Activated naive CD4-positive, alpha-beta T cell treated with anti-CD3 and anti-CD28 coated beads, Interleukin-2, amount 50 U/mL, for 24 hours (primary cell): Measurements from ENCODE around the gene PTGES3.
"Not testable (repeated sequence)": the region's sequence is repeated elsewhere in the genome, so short reads cannot be mapped to it uniquely, and the experiment has no call there.

Experiments used
- H3K27ac Mint-ChIP-seq: one replicate; pipeline ENCODE4 v1.8.0; 2021; ENCODE audit warnings: mild to moderate bottlenecking, mixed read lengths
- H3K27me3 Mint-ChIP-seq: one replicate; pipeline ENCODE4 v1.8.0; 2021; ENCODE audit warnings: mixed read lengths
- H3K36me3 Mint-ChIP-seq: one replicate; pipeline ENCODE4 v1.8.0; 2021; ENCODE audit warnings: mixed read lengths
- H3K4me1 Mint-ChIP-seq: one replicate; pipeline ENCODE4 v1.8.0; 2021; ENCODE audit warnings: mixed read lengths
- H3K4me3 Mint-ChIP-seq: one replicate; pipeline ENCODE4 v1.8.0; 2021; ENCODE audit warnings: mild to moderate bottlenecking, mixed read lengths
- H3K9me3 Mint-ChIP-seq: one replicate; pipeline ENCODE4 v1.8.0; 2021; ENCODE audit warnings: mixed read lengths

The PTGES3 gene

DNA sequence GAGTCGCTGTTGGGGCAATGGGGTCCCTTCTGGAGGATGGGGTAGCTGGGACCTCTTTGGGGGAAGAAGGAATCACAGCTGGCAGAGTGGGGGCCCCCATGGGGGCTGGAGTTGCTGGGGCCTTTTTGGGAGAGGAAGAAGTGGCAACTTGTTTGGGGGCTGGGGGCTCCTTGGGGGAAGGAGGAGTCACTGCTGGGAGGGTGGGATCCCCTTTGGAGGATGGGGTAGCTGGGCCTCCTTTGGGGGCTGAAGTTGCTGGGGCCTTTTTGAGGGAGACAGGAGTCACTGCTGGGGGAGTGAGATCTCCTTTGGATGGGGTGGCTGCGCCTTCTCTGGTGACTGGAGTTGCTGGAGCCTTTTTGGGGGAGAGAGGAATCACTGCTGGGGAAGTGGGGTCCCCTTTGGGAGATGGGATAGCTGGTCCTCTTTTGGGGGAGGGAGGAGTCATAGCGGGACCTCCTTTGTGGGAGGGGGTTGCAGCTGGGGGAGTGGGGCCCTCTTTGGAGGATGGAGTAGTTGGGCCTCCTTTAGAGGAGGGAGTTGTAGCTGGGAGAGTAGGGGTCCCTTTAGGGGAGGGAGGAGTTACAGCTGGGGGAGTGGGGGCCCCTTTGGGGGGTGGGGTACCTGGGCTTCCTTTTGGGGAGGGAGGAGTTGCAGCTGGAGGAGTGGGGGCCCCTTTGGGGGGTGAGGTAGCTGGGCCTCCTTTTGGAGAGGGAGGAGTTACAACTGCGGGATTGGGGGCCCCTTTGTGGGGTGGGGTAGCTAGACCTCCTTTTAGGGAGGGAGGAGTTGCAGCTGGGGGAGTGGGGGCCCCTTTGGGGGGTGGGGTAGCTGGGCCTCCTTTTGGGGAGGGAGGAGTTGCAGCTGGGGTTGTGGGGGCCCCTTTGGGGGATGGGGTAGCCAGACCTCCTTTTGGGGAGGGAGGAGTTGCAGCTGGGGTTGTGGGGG, 29.1 kb upstream of the PTGES3 start:
- H3K27ac Mint-ChIP-seq = peak overlapping the region; percentile 82
- peaks cover 53% of the 10 kb centered on the region for H3K36me3 Mint-ChIP-seq

DNA sequence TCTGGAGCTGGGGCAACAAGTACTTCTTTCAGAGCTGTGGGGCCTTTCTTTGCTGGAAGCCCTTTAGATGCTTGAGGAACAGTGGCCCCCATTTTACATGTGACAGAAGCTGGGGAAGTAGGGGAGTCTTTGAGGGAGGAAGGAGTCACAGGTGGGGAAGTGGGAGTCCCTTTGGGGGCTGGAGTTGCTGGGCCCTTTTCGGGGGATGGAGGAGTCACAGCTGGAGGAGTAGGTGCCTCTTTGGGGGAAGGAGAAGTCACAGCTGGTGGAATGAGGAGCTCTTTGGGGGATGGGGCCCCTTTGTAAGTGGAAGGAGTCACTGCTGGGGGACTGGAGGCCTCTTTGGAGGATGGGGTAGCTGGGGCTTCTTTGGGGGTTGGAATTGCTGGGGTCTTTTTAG, 28.4 kb upstream of the PTGES3 start:
- peak overlapping the region; percentile 6 for H3K4me3 Mint-ChIP-seq
- H3K9me3 Mint-ChIP-seq = no peaks in the 10 kb centered on the region
- H3K4me1 Mint-ChIP-seq = peaks cover 55% of the 10 kb centered on the region

More for the DNA sequence above, 29.1 kb upstream of the PTGES3 start:
- Mint-ChIP-seq H3K4me1 (peaks cover 62% of the 10 kb centered on the region), H3K4me3 (peak overlapping the region; percentile 23), H3K27me3 (no peaks in the 10 kb centered on the region), H3K9me3 (no peaks in the 10 kb centered on the region)

DNA sequence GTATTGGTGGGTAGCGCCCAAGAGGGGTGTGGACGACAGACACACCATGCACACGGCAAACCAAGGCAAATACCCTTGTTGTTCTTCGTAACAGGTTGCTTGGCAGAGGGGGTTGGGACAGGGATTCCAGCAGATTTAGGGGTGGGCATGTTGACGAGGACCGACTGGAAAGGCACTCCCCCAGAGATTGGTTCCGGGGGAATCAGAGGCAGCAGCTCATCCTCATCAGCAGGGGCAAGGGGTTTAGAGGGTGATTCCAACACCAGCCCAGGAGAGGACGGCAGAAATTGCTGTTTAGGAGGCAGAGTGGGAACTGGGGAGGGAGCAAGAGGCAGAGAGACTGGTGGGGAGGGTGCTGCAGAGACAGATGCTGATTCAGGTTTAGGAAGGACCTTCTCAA, 27.7 kb upstream of the PTGES3 start:
- Mint-ChIP-seq H3K27ac (peak overlapping the region; percentile 36), H3K27me3 (no peaks in the 10 kb centered on the region), H3K9me3 (no peaks in the 10 kb centered on the region), H3K36me3 (peaks cover 46% of the 10 kb centered on the region), H3K4me3 (peak overlapping the region; percentile 5), H3K4me1 (peaks cover 48% of the 10 kb centered on the region)

More for the DNA sequence above, 28.4 kb upstream of the PTGES3 start:
- Mint-ChIP-seq H3K27ac (peak overlapping the region; percentile 66), H3K36me3 (peaks cover 51% of the 10 kb centered on the region), H3K27me3 (no peaks in the 10 kb centered on the region)

DNA sequence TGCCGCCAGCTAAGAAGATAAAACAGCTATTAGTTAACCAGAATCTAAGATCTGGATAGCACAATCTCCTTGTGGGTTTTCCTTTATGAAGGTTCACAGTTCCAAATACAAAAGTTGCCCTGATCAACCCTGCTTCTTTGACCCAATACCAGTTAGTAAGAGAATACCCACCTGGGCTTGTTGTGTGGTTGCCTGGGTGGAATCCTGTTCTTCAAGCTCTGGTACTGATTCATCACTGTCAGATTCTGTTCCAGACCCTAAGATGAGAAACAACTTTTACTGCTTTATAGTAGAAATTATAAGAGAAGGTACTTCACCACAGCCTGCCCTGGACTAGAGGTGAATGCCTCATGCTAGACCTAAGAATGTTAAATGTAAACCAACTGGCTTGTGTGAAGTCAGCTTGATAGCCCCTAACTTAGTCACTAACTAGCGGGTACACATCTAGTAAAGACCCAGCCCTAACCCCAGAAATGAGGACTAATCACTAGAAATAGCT, 26.4 kb upstream of the PTGES3 start:
- no peaks in the 10 kb centered on the region for H3K9me3 Mint-ChIP-seq
- H3K36me3 Mint-ChIP-seq = peaks cover 34% of the 10 kb centered on the region
- H3K4me3 Mint-ChIP-seq = no peak overlapping the region
- peaks cover 35% of the 10 kb centered on the region for H3K4me1 Mint-ChIP-seq
- no peaks in the 10 kb centered on the region for H3K27me3 Mint-ChIP-seq
- peak overlapping the region; percentile 84 for H3K27ac Mint-ChIP-seq

DNA sequence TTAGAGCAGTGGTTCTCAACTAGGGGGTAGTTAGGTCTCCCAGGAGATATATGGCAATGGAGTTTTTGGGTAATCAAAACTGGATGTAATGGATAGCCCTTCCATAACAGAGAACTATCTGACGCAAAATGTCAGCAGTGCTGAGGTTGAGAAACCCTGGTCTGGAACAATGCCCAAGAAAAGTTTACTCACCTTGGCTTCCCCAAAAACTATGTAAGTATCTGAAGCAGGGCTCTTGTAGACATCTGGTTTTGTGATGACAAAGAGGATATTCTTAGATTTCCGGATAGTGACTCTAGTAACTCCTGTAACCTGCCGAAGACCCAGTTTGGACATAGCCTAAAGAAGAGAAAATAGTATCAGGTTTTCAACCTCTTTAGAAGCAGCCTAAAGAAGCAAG, 25.3 kb upstream of the PTGES3 start:
- no peak overlapping the region for H3K4me3 Mint-ChIP-seq
- H3K36me3 Mint-ChIP-seq = peaks cover 26% of the 10 kb centered on the region
- H3K27me3 Mint-ChIP-seq = no peaks in the 10 kb centered on the region
- H3K27ac Mint-ChIP-seq = no peak overlapping the region
- H3K4me1 Mint-ChIP-seq = peaks cover 25% of the 10 kb centered on the region
- H3K9me3 Mint-ChIP-seq = no peaks in the 10 kb centered on the region

DNA sequence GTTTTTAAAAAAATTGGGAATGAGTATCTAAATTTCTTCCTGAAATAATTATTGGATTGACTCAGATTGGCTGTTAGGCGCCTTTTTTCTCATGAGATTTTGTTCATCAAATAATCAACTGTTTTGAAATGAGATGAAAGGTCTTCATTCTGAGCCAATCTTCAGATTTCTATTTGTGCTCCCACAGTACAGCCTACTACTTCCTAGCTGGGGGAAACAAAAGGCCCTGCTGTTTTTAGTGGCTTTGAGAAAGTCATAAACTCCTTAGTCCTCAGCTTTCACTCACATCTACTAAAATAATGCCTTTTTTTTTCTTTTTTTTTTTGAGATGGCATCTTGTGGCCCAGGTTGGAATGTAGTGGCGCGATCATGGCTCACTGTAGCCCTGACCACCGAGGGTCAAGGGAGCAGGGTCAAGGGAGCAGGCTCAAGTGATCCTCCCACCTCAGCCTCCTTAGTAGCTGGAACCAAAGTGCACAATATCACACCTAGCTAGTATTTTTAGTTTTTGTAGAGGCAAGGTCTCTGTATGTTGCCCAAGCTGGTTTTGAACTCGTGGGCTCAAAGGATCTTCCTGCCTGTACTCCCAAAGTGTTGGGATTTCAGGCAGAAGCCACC, 21.8 kb upstream of the PTGES3 start:
- Mint-ChIP-seq H3K36me3 (peaks cover 17% of the 10 kb centered on the region), H3K9me3 (no peaks in the 10 kb centered on the region), H3K4me3 (no peak overlapping the region), H3K27me3 (no peaks in the 10 kb centered on the region), H3K27ac (no peak overlapping the region), H3K4me1 (peaks cover 1% of the 10 kb centered on the region)

DNA sequence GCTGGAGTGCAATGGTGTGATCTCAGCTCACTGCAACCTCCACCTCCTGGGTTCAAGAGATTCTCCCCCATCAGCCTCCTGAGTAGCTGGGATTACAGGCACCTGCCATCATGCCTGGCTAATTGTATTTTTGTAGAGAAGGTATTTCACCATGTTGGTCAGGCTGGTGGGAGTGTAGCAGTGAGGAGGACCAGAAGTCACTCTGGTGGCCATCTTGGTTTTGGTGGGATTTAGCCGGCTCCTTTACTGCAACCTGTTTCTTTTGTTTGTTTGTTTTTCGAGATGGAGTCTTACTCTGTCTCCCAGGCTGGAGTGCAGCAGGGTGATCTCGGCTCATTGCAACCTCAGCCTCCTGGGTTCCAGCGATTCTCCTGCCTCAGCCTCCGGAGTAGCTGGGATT, 16.4 kb upstream of the PTGES3 start:
- H3K36me3 Mint-ChIP-seq, H3K4me3 Mint-ChIP-seq, H3K9me3 Mint-ChIP-seq, H3K4me1 Mint-ChIP-seq, H3K27ac Mint-ChIP-seq, H3K27me3 Mint-ChIP-seq: not testable (repeated sequence)

DNA sequence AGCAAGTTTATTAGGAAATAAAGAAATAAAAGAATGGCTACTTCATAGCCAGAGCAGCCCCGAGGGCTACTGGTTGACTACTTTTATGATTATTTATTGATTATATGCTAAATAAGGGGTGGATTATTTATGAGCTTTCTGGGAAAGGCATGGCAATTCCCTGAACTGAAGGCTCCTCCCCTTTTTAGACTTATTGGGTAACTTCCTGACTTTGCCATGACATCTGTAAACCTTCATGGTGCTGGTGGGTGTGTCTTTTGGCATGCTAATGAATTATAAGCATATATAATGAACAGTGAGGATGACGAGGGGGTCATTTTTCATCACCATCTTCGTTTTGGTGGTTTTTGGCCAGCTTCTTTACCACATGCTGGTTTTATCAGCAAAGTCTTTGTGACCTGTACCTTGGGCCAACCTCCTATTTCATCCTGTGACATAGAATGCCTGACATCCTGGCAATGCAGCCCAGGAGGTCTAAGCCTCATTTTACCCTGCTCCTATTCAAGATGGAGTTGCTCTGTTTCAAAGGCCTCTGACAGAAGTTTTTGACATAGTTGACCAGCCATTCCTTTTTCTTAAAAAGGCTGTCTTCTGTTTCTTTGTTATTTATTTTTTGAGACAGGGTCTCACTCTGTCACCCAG, 11.1 kb upstream of the PTGES3 start:
- Mint-ChIP-seq H3K9me3 (no peaks in the 10 kb centered on the region), H3K27ac (no peak overlapping the region), H3K4me3 (no peak overlapping the region), H3K27me3 (no peaks in the 10 kb centered on the region), H3K4me1 (no peaks in the 10 kb centered on the region), H3K36me3 (no peaks in the 10 kb centered on the region)

DNA sequence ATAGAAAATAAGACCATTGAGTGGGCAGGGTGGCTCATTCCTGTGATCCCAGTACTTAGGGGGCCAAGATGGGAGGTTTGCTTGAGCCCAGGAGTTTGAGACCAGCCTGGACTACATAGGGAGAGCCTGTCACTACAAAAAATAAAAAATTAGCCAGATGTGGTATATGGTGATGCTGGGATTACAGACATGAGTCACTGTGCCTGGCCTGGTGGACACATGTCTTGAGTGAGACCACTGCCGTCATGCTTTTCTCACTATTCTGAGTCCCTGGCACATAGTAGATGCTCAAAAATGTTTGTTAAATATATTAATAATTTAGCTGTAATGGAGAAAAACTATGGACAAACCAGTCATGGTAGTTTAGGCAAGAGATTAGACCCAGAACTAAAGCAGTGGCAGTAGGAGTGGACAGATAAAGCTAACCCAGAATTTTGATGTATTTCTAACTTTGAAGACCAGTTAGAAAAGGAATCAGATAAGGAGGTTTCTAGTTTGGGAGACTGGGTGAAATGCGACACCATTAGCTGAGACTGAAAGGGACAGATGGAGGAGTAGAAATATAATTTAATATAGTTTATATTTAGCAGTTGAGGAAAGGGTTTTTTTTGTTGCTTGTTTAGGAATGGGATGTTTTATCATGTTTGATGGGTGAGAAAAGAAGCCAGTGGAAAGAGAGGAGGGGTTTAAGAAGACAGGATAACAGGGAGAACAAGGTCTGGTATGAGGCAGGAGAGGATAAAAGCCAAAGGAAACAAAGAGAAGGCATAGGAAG, 7.4 kb upstream of the PTGES3 start:
- no peak overlapping the region for H3K27ac Mint-ChIP-seq
- H3K4me1 Mint-ChIP-seq = no peaks in the 10 kb centered on the region
- H3K9me3 Mint-ChIP-seq = no peaks in the 10 kb centered on the region
- no peaks in the 10 kb centered on the region for H3K27me3 Mint-ChIP-seq
- H3K36me3 Mint-ChIP-seq = no peaks in the 10 kb centered on the region
- H3K4me3 Mint-ChIP-seq = no peak overlapping the region

DNA sequence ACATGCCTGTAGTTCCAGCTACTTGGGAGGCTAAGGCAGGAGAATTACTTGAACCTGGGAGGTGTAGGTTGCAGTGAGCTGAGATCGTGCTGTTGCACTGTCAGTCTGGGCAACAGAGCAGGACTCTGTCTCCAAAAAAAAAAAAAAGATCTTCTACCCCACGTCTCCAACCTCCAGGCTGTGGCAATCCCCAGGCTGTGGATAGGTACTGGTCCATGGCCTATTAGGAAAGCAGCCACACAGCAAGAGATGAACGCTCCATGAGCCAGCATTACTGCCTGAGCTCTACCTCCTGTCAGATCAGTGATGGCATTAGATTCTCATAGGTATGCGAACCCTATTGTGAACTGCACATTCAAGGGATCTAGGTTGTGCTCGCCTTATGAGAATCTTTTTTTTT, 6.1 kb upstream of the PTGES3 start:
- Mint-ChIP-seq H3K36me3 (no peaks in the 10 kb centered on the region), H3K4me1 (peaks cover 2% of the 10 kb centered on the region), H3K27me3 (no peaks in the 10 kb centered on the region), H3K27ac (no peak overlapping the region), H3K4me3 (no peak overlapping the region), H3K9me3 (no peaks in the 10 kb centered on the region)

DNA sequence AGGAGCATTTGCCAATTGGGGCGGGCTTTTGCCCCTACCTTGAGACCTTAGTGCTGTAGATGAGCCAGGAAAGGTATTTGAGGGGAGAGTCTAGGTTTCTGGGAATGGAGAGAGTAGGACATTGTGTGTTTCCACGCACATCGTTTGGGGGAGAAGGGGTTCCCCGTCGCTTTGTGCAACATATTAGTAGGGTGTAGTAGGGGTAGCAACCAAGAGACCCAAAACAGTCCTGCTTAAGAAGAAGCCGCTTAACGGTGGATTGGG, 694 bp upstream of the PTGES3 start:
- Mint-ChIP-seq H3K9me3 (no peaks in the 10 kb centered on the region), H3K36me3 (peaks cover 24% of the 10 kb centered on the region), H3K27ac (peak overlapping the region; percentile 100), H3K4me1 (peaks cover 27% of the 10 kb centered on the region), H3K27me3 (no peaks in the 10 kb centered on the region), H3K4me3 (peak overlapping the region; percentile 100)

DNA sequence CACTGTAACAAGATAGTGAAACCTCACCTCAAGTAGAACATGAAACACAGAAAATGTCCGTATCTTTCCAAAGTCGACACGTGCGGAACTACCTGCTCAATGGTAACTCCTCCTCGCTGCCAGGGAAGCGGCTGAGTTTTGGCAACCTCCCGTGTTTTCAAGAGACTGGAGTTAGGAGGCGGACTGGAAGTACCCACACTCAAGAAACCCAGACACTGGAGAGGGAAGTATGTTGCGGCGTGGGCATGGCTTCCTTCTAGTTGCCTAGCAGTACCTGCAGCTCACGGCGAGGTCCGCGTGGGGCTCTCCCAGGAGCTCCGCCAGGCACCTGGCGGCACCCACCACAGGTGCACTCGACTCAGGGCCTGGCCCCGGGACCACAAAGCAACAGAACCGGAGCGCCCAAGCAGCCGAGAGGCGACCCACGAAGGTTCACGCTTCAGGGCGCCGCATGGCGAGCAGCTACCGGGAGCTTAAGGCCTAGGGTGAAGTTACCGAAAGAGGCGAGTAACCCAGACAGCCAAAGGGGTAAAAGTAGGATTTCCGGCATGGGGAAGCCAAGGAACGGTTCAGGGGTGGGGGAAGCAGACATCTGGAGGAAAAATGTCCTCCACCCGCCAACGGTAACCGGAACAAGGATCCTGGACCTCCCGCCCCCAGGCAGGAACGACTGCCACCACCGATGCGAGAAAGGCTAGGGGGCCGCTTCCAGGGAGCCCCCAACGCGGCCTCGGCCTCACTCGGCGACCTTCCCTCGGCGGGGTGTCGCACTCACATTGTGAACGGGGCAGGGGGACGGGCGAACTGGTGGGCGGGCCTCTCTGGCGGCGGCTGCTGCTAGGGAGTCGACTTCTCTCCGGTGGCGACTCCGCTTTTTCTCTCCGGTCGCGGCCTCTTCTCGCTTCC, 608 bp downstream of the PTGES3 start:
- peaks cover 24% of the 10 kb centered on the region for H3K36me3 Mint-ChIP-seq
- H3K27ac Mint-ChIP-seq = peak overlapping the region; percentile 100
- peaks cover 28% of the 10 kb centered on the region for H3K4me1 Mint-ChIP-seq
- no peaks in the 10 kb centered on the region for H3K27me3 Mint-ChIP-seq
- no peaks in the 10 kb centered on the region for H3K9me3 Mint-ChIP-seq
- H3K4me3 Mint-ChIP-seq = peak overlapping the region; percentile 100

DNA sequence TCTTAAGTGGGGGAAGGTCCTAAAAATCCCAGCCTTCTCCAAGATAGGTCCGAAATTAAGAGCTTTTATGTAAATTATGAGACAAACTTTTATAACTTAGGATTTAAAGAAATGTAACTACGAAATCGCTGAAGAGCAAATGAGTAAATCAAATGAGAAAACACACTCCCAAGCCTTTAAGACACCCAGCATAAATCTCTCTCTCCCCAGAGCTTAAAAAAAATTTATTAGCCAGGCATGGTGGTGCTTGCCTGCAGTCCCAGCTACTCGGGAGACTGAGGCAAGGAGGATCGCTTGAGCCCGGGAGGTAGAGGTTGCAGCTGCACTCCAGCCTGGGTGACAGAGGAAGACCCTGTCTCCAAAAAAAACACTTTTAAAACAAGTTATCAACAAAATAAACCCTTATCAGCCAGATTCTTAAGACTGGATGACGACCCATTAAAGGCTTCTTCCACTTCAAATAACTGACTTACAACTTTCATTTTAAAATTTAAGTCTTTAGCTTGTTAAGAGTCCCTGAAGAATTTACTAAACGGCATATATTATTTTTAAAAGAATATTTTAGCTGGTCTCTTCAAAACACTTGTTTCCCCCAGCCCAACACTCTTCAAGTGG, 3.2 kb downstream of the PTGES3 start:
- Mint-ChIP-seq H3K4me1 (peaks cover 47% of the 10 kb centered on the region), H3K36me3 (peaks cover 28% of the 10 kb centered on the region)

DNA sequence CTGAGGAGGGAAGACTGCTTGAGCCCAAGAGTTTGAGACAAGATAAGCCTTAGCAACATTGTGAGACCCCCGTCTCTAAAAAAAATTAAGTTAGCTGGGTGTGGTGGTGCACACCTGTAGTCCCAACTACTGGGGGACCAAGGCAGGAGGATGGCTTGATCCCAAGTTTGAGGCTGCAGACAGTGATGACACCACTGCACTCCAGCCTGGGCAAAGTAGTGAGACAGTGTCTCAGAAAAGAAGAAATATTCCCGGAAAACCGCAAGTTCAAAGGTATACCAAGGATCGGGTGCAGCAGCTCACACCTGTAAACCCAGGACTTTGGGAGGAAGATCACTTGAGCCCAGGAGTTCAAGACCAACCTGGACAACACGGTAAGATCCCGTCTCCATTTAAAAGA, 5.8 kb downstream of the PTGES3 start:
- H3K36me3 Mint-ChIP-seq = peaks cover 33% of the 10 kb centered on the region
- H3K4me1 Mint-ChIP-seq = peaks cover 58% of the 10 kb centered on the region
- H3K4me3 Mint-ChIP-seq = peak overlapping the region; percentile 53
- no peaks in the 10 kb centered on the region for H3K27me3 Mint-ChIP-seq
- H3K9me3 Mint-ChIP-seq = no peaks in the 10 kb centered on the region
- peak overlapping the region; percentile 55 for H3K27ac Mint-ChIP-seq

More for the DNA sequence above, 3.2 kb downstream of the PTGES3 start:
- peak overlapping the region; percentile 97 for H3K27ac Mint-ChIP-seq
- no peaks in the 10 kb centered on the region for H3K27me3 Mint-ChIP-seq
- H3K9me3 Mint-ChIP-seq = no peaks in the 10 kb centered on the region
- H3K4me3 Mint-ChIP-seq = peak overlapping the region; percentile 100
